ES-I3 (cell line): ENCODE measurements around the gene YIF1B.
"Not testable (repeated sequence)": the region's sequence is repeated elsewhere in the genome, so short reads cannot be mapped to it uniquely, and the experiment has no call there.

Experiments
- H3K36me3 ChIP-seq: 2 replicates; pipeline ENCODE4 v1.6.1; 2013; ENCODE audit warnings: mild to moderate bottlenecking, low read length, control low read depth, moderate library complexity; ENCODE audit not compliant: insufficient read depth
- H3K4me1 ChIP-seq: 2 replicates; pipeline ENCODE4 v1.6.1; 2013; ENCODE audit warnings: mild to moderate bottlenecking, control low read depth, low read length; ENCODE audit not compliant: insufficient read depth
- H3K9ac ChIP-seq: 2 replicates; pipeline ENCODE4 v1.6.1; 2013; ENCODE audit warnings: low read depth, mild to moderate bottlenecking, low read length, moderate library complexity
- H3K9me3 ChIP-seq: 2 replicates; pipeline ENCODE4 v1.6.1; 2013; ENCODE audit warnings: mild to moderate bottlenecking, low read length, moderate library complexity; ENCODE audit not compliant: control insufficient read depth, insufficient read depth

YIF1B gene

DNA sequence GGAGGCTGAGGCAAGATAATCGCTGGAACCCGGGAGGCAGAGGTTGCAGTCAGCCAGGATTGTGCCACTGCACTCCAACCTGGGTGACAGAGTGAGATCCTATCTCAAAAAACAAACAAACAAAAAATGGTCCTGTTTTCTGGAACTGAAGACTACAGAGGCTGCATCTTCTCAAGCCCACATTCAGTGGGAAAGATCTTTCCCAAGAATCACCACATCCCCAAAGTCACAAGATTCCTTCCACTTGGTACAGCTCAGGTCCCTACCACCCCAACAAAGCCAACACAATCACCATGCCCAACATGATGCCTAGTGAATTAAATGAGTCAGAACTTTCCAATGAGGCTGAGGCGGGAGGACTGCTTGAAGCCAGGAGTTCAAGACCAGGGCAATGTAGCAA lies 35.1 kb upstream of the YIF1B start:
- Histone ChIP-seq H3K4me1 (no peaks in the 10 kb centered on the region), H3K9ac (no peak overlapping the region), H3K9me3 (no peaks in the 10 kb centered on the region), H3K36me3 (no peaks in the 10 kb centered on the region)

GRCh38 chr19:38346837-38347236 lies 31.1 kb upstream of the YIF1B start:
- H3K9ac ChIP-seq = no peak overlapping the region
- H3K9me3 ChIP-seq = no peaks in the 10 kb centered on the region
- H3K36me3 ChIP-seq = no peaks in the 10 kb centered on the region
- peaks cover 7% of the 10 kb centered on the region; the same call in 1 of the 2 replicates for H3K4me1 ChIP-seq

DNA sequence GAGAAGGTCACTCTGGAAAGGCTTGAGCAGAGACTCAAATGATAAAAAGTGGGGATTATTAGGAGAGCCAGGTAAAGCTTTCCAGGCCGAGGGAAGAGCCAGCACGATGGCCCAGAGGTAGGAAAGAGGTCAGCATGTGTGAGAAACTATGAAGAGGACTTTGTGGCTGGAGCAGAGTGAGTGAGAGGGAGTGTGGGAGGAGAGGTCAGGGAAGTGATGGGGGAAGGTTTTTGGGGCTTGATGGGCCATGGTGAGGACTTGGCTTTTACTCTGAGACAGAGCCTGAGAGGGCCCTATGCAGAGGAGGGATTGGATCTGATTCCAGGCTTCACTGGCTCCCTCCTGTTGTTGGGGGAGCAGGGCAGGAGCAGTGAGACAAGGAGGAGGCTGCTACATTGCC lies 25.2 kb upstream of the YIF1B start:
- H3K4me1 ChIP-seq = peaks cover 7% of the 10 kb centered on the region; the same call in 1 of the 2 replicates
- no peak overlapping the region for H3K9ac ChIP-seq
- no peaks in the 10 kb centered on the region for H3K36me3 ChIP-seq
- no peaks in the 10 kb centered on the region for H3K9me3 ChIP-seq

DNA sequence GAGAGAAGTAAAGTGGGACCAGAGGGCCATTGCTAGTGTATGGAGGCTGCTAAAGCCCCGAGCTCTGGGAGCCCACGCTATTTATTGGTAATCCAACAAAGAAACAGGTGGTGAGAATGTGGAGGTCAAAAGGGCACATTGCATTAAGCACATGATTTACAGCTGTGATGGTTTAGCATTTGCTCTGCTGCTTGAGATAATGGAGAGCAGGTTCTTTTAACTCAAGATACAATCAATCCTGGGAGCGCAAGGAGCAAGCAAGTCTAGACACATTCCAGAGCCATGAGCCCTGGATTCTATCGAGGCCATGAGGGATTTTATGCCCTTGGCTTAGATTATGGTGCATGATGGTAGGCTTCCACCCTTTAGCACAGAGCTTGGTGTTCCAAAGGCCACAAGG lies 23.3 kb upstream of the YIF1B start:
- H3K4me1 ChIP-seq, H3K9me3 ChIP-seq, H3K36me3 ChIP-seq, H3K9ac ChIP-seq: not testable (repeated sequence)

DNA sequence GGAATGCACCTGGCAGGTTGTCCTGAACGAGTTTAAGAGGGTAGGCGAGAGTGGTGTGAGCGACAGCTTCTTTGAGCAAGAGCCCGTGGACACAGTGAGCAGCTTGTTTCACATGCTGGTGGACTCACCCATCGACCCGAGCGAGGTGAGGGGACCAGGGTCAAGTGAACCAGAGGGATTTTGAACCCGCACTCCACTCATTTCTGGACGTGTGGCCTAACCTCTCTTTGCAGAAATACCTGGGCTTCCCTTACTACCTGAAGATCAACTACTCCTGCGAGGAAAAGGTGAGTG lies 21.6 kb upstream of the YIF1B start:
- Histone ChIP-seq H3K4me1 (peaks cover 3% of the 10 kb centered on the region; the same call in 1 of the 2 replicates), H3K9me3 (no peaks in the 10 kb centered on the region), H3K36me3 (no peaks in the 10 kb centered on the region), H3K9ac (peak overlapping the region; percentile 98; the same call in 1 of the 2 replicates)

DNA sequence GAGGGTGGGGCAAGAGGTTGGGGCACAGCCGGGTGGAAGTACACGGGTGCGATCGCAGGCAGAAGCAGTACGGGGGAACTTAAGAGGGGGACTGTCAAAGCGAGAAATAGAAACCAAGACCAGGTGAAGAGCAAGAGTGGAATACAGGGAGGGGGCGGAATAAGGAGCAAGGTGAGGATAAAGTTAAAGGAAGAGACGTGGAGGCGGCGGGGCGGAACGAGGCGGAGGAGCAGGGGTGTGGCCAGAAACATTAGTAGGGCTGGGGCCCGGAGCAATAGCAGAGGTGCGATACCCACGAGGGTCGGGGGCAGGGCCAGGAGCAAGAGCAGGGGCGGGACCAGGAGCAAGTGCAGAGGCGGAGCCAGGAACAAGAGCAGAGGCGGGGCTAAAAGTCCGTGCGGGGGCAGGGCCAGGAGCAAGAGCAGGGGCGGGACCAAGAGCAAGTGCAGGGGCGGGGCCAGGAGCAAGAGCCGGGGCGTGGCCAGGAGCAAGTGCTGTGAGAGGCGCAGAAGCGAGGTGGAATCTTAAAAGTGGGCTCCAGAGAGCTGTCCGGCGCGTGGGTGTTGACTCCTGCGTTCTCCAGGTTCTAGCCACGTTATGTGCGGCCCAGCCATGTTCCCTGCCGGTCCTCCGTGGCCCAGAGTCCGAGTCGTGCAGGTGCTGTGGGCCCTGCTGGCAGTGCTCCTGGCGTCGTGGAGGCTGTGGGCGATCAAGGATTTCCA lies 21.1 kb upstream of the YIF1B start:
- Histone ChIP-seq H3K9ac (peak overlapping the region; percentile 98), H3K4me1 (peaks cover 3% of the 10 kb centered on the region; the same call in 1 of the 2 replicates), H3K9me3 (no peaks in the 10 kb centered on the region), H3K36me3 (no peaks in the 10 kb centered on the region)

DNA sequence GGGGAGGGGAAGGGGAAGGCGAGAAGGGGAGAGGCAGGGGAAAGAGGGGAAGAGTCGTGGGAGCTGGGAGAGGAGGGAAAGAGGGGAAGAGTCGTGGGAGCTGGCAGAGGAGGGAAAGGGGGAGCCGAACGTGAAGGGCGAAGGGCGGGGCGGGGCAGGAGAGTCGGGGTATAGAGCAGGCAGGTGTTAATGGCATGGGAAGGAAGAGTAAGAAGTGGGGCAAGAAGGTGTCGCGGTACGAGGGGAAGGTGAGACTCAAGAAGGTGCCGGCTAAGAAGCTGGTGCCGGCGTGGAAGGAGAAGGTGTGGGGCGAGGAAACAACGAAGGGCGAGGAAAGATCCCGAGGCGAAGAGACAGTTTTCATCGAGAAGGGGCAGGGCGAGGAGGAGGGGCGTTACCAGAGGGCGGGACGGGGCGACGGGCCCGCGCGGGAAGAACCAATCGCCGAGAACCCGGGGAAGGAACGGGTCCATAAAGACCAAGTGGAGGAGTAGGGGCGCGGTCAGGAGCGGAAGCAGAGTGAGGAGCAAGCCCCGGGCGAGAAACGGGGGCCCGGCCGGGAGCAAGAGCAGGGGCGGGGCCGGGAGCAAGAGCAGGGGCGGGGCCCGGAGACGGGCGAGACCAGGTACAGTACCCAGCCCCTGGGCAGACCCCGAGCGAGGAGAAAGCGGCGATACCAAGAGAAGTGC lies 20.3 kb upstream of the YIF1B start:
- Histone ChIP-seq H3K9ac (peak overlapping the region; percentile 98), H3K9me3 (no peaks in the 10 kb centered on the region), H3K4me1 (peaks cover 3% of the 10 kb centered on the region; the same call in 1 of the 2 replicates), H3K36me3 (no peaks in the 10 kb centered on the region)

DNA sequence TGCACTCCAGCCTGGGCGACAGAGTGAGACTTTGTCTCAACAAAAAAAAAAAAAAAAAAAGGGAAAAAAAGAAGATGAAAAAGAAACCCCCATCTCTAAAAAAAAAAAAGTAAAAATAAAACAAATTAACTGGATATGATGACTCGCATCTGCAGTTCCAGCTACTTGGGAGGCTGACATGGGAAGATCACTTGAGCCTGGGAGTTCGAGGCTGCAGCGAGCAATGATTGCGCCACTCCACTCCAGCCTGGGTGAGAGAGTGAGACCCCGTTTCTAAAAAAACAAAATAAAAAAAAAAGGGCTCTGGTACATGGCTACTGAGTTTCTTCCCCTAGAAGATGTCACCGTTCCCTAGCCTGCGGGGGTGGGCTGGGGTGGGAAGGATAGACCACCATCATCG lies 17.5 kb upstream of the YIF1B start:
- no peaks in the 10 kb centered on the region for H3K36me3 ChIP-seq
- H3K4me1 ChIP-seq = 0 out of 2 replicates have a peak, but pooled peaks cover 3% of the 10 kb centered on the region
- H3K9ac ChIP-seq = no peak overlapping the region
- no peaks in the 10 kb centered on the region for H3K9me3 ChIP-seq

GRCh38 chr19:38331728-38332127 lies 16.0 kb upstream of the YIF1B start:
- H3K36me3 ChIP-seq = 0 out of 2 replicates have a peak, but pooled peaks cover 4% of the 10 kb centered on the region
- no peak overlapping the region for H3K9ac ChIP-seq
- H3K9me3 ChIP-seq = no peaks in the 10 kb centered on the region
- 0 out of 2 replicates have a peak, but pooled peaks cover 3% of the 10 kb centered on the region for H3K4me1 ChIP-seq

GRCh38 chr19:38329651-38330050 lies 13.9 kb upstream of the YIF1B start:
- H3K9ac ChIP-seq = no peak overlapping the region
- H3K36me3 ChIP-seq = 0 out of 2 replicates have a peak, but pooled peaks cover 4% of the 10 kb centered on the region
- H3K9me3 ChIP-seq = no peaks in the 10 kb centered on the region
- H3K4me1 ChIP-seq = no peaks in the 10 kb centered on the region

- H3K4me1 ChIP-seq = no peaks in the 10 kb centered on the region
- no peak overlapping the region for H3K9ac ChIP-seq
- H3K9me3 ChIP-seq = no peaks in the 10 kb centered on the region
- 0 out of 2 replicates have a peak, but pooled peaks cover 4% of the 10 kb centered on the region for H3K36me3 ChIP-seq
Observed at GRCh38 chr19:38326591-38326990, 10.8 kb upstream of the YIF1B start.

DNA sequence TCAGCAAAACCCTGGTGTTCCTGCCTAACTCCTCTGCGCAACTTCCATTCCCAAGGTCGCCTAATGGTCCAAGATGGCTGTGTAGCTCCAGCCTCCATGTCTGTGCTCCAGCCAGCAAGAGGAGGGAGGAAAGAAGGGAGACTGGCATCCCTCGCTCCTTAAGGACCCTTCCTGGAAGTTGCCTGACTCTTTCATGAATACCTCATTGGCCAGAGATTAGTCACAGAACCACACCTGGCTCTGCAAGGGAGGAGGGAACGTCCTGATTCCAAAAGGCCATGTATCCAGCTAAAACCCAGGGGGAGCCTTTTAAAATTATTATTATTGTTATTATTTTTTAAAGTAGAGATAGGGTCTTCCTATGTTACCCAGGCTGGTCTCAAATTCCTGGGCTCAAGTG lies 8.7 kb upstream of the YIF1B start:
- Histone ChIP-seq H3K9me3 (no peaks in the 10 kb centered on the region), H3K36me3 (0 out of 2 replicates have a peak, but pooled peaks cover 4% of the 10 kb centered on the region), H3K4me1 (peaks cover 3% of the 10 kb centered on the region; the same call in 1 of the 2 replicates), H3K9ac (no peak overlapping the region)

- H3K36me3 ChIP-seq = 0 out of 2 replicates have a peak, but pooled peaks cover 4% of the 10 kb centered on the region
- H3K4me1 ChIP-seq = peaks cover 3% of the 10 kb centered on the region; the same call in 1 of the 2 replicates
- H3K9me3 ChIP-seq = no peaks in the 10 kb centered on the region
- H3K9ac ChIP-seq = no peak overlapping the region
Observed at GRCh38 chr19:38323291-38323690, 7.5 kb upstream of the YIF1B start.

DNA sequence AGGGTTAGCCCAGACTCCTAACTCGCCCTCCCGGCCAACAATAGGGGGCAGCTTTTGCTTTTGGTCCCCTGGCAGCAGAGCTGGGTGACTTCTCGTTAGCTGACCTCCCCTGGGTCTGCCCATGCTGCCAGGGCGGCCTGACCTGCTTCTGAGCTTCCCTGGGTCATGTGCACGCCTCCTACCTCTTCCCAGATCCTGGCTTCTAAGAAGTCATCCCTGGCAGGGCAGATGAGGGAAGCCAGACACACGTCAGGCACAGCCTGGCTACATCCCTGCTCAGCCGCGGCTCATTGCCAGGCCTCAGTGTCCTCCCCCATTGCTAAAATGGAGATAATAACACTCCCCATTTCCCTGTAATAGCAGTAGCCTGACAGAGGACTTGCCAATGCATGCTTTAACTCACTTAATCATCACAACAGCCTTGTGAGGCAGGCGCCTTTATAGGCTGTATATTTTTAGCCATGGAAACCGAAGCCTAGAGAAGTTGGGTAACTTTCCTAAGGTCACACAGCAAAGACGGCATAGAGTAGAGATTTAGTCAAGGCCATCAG lies 6.0 kb upstream of the YIF1B start:
- Histone ChIP-seq H3K36me3 (no peaks in the 10 kb centered on the region), H3K9me3 (no peaks in the 10 kb centered on the region), H3K4me1 (peaks cover 3% of the 10 kb centered on the region; the same call in 1 of the 2 replicates), H3K9ac (no peak overlapping the region)

GRCh38 chr19:38320969-38321339 lies 5.2 kb upstream of the YIF1B start:
- no peaks in the 10 kb centered on the region for H3K36me3 ChIP-seq
- peak overlapping the region; percentile 67; the same call in 1 of the 2 replicates for H3K9ac ChIP-seq
- peaks cover 3% of the 10 kb centered on the region; the same call in 1 of the 2 replicates for H3K4me1 ChIP-seq
- H3K9me3 ChIP-seq = no peaks in the 10 kb centered on the region
